Colonic mucosa (tissue), 4 donors: Measurements from ENCODE around the gene PAOX. TPM values are rescaled to one million over a fixed set of nuclear protein-coding genes. Genes with fewer than 3 reads are reported as not detected.

ENCODE experiments used
- DNase-seq: peaks from one replicate; pipeline ENCODE4 v3.0.0-alpha.2; 2020
- H3K27ac ChIP-seq: fragments of 200-600 bp; one replicate; pipeline ENCODE4 v1.8.0; 2021
- H3K27me3 ChIP-seq: fragments of 200-600 bp; one replicate; pipeline ENCODE4 v1.8.0; 2021
- H3K36me3 ChIP-seq: fragments of 200-600 bp; one replicate; pipeline ENCODE4 v1.8.0; 2021
- H3K4me1 ChIP-seq: fragments of 200-600 bp; one replicate; pipeline ENCODE4 v1.8.0; 2021; ENCODE audit warnings: mild to moderate bottlenecking
- H3K4me3 ChIP-seq: fragments of 200-600 bp; one replicate; pipeline ENCODE4 v1.8.0; 2021
- H3K9ac ChIP-seq, 2 donors: one replicate each; pipeline ENCODE4 v1.7.0; 2013; ENCODE audit warnings: control low read depth in 2 of 2, low read depth in 2 of 2, low read length in 2 of 2
- H3K9me3 ChIP-seq: fragments of 200-600 bp; one replicate; pipeline ENCODE4 v1.8.0; 2021
- intact Hi-C: fragments of 100-400 bp; cut with DNase I; formaldehyde crosslinking; loops from one replicate; pipeline ENCODE4 v1.14.1; 2022
- microRNA-seq: library from miRNA; unstranded; fragments of <30 nt; microRNA quantifications from one replicate; pipeline ENCODE4, GENCODE V29; 2019
- total RNA-seq, 2 donors: library from RNA; stranded (reverse); fragmentation: NEBNext Ultra II Directional in 1 of 2; extraction: Animal tissue kit (Norgen Biotek cat#: 25700) in 1 of 2; gene quantifications; one replicate each; pipeline ENCODE4 v1.2.1, GENCODE V29; 2021
- TF ChIP-seq, protein P1 (sequence below): fragments of 200-600 bp; IDR thresholded peaks from one replicate; pipeline ENCODE4 v1.8.0; 2022; ENCODE audit warnings: antibody characterized with exemption, mild to moderate bottlenecking
- donor health status: healthy.
- donor health status: DM: no; HTN: no; CAD: no.
- donor health status: DM: no; HTN: no; CAD: no.

The PAOX gene
- total RNA-seq, 2 donors from 2014 or later = 3.5 to 5.8 TPM

DNA sequence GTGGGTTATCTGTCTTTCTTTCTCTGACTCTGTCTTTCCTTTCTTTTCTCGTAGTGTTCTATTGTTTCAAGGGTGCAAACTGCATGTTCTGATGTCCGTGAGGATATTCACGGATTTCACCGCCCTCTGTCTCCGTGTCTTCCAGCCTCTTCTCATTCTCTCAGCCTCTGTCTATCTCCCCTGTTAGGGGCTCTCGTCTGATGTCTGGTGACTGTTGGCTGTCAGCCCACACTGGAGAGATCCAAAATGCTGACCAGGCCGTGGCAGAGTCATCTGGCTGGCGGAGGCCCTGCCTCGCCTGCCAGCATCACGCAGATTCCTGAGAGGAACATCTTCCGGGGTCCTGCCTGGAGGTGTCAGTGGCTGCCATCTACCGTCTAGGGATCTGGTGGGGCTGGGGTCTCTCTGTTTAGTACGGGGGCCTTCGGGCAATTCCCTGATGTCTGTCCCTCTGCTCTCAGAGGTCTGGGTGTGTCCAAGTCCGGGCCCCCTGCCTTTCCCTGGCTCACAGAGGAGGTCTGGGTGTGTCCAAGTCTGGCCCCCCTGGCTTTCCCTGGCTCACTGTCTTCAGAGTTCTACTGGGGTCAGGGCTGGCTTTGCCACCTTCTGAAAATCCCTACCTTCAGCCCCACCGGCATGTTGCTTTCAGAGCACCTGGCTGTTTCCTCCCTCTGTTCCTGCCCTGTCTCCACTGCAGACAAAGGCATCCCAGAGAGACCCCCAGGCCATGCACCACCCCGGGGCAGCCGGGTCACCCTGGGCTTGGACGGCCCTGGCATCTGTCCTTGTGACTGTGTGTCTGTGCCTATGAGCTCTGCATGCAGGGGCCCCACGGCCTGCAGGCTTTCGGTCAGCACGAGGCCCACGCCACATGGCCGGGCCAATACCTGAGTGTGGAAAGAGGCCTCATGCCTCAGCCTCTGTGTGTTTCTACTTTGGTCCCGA lies 60.7 kb downstream of the PAOX start:
- intact Hi-C loops = loop anchor here (10.0 kb wide), 1 partner anchor 85 kb away; the partner anchor contains the start of gene CYP2E1
- H3K9me3 ChIP-seq = no peaks in the 10 kb centered on the region
- H3K27me3 ChIP-seq = no peaks in the 10 kb centered on the region
- no peak overlapping the region for H3K9ac ChIP-seq
- no peak overlapping the region for H3K27ac ChIP-seq
- TF ChIP-seq, protein P1, sequence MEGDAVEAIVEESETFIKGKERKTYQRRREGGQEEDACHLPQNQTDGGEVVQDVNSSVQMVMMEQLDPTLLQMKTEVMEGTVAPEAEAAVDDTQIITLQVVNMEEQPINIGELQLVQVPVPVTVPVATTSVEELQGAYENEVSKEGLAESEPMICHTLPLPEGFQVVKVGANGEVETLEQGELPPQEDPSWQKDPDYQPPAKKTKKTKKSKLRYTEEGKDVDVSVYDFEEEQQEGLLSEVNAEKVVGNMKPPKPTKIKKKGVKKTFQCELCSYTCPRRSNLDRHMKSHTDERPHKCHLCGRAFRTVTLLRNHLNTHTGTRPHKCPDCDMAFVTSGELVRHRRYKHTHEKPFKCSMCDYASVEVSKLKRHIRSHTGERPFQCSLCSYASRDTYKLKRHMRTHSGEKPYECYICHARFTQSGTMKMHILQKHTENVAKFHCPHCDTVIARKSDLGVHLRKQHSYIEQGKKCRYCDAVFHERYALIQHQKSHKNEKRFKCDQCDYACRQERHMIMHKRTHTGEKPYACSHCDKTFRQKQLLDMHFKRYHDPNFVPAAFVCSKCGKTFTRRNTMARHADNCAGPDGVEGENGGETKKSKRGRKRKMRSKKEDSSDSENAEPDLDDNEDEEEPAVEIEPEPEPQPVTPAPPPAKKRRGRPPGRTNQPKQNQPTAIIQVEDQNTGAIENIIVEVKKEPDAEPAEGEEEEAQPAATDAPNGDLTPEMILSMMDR = no peak
- H3K4me3 ChIP-seq = no peak overlapping the region
- DNase-seq = peak; percentile 14
- no peaks in the 10 kb centered on the region for H3K4me1 ChIP-seq
- no peaks in the 10 kb centered on the region for H3K36me3 ChIP-seq

DNA sequence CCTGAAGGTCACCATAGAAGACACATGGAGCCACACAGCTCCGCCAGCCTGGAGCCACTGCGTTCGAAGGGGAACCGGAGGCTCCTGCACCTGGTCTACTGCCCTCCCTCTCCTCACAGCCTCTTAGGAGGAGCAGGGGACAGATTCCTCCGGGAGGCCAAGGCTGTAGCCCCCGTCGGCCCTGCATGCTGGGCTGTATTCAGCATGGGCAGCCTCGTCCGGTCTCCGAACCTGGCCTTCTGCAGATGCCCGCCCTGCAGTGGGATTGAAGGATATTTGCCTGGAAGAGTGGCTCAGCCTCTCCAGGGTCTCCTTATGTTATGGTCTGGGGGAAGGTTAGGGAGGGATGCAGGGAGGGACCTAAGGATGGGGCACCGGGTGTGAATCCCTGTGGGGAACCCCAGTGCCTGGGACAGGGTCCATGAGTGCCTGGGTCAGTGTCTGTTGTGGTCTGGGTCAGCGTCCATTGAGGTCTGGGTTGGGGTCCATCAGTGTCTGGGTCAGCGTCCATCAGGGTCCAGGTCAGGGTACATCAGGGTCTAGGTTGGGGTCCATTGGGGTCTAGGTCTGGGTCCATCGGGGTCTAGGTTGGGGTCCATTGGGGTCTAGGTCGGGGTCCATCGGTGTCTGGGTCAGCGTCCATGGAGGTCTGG lies 61.7 kb downstream of the PAOX start:
- no peak overlapping the region for H3K4me3 ChIP-seq
- H3K36me3 ChIP-seq = no peaks in the 10 kb centered on the region
- H3K27me3 ChIP-seq = no peaks in the 10 kb centered on the region
- intact Hi-C loops = no loop called here
- TF ChIP-seq, protein P1 = no peak
- no peak overlapping the region for H3K27ac ChIP-seq
- no peaks in the 10 kb centered on the region for H3K9me3 ChIP-seq
- no peak overlapping the region for H3K9ac ChIP-seq
- no peak for DNase-seq
- no peaks in the 10 kb centered on the region for H3K4me1 ChIP-seq

Small RNAs within 50 kb of the gene (microRNA-seq; reads per million reads assigned to microRNA genes)
- 2.8 reads per million for gene MIR3944

Other genes starting within 250 kb of the PAOX start
- gene KNDC1, start 219.0 kb upstream of the PAOX start, total RNA-seq = under 1 TPM; 0.29 to 0.32 TPM
- not detected for gene UTF1, start 149.0 kb upstream of the PAOX start, total RNA-seq
- gene VENTX, start 141.4 kb upstream of the PAOX start, total RNA-seq = under 1 TPM; 0.15 to 0.24 TPM
- gene ADAM8, start 102.4 kb upstream of the PAOX start, total RNA-seq = 1 to 10 TPM; 3.7 to 5.7 TPM
- 10 to 100 TPM; 64.7 to 67.5 TPM for gene TUBGCP2, start 70.4 kb upstream of the PAOX start, total RNA-seq
- 10 to 100 TPM; 53.9 to 78.2 TPM for gene ZNF511, start 70.3 kb upstream of the PAOX start, total RNA-seq
- 1 to 10 TPM in 1 of 2 donors, not detected in 1; 1.6 TPM for gene CALY, start 42.4 kb upstream of the PAOX start, total RNA-seq
- gene PRAP1, start 31.9 kb upstream of the PAOX start, total RNA-seq = 10 to 100 TPM; 15.0 to 99.3 TPM
- 10 to 100 TPM; 16.9 to 23.3 TPM for gene FUOM, start 21.2 kb upstream of the PAOX start, total RNA-seq
- 100 to 1,000 TPM; 188 to 214 TPM for gene ECHS1, start 5.9 kb upstream of the PAOX start, total RNA-seq
- 10 to 100 TPM; 31.2 to 59.5 TPM for gene MTG1, start 14.9 kb downstream of the PAOX start, total RNA-seq
- not detected for gene SPRN, start 45.4 kb downstream of the PAOX start, total RNA-seq
- gene SCART1, start 74.7 kb downstream of the PAOX start, total RNA-seq = 1 to 10 TPM; 1.3 to 1.6 TPM
- gene CYP2E1, start 148.1 kb downstream of the PAOX start, total RNA-seq = 1 to 10 TPM in 1 of 2 donors, under 1 TPM in 1; 0.90 to 3.5 TPM
- not detected for gene SYCE1, start 186.3 kb downstream of the PAOX start, total RNA-seq
- gene FRG2B, start 247.5 kb downstream of the PAOX start, total RNA-seq = not detected